Heart left ventricle (tissue), 16 donors: ENCODE results near the gene MED27. TPM values are rescaled to one million over a fixed set of nuclear protein-coding genes. Genes with fewer than 3 reads are reported as not detected.

ENCODE experiments used
- ATAC-seq, 4 donors: fragments of 200-7000 bp; cut with Tn5 transposase; one replicate each; pipeline ENCODE4 v1.9.1; 2020 to 2022; ENCODE audit warnings: moderate library complexity in 4 of 4, mild to moderate bottlenecking in 3 of 4, moderate number of reproducible peaks in 1 of 4
- DNase-seq, 5 donors: peaks; one replicate each; pipeline ENCODE4 v3.0.0-alpha.2; 2020
- H3K27ac ChIP-seq, 12 donors: fragments of 200-600 bp; sonication (generic) in 4 of 12; one replicate each; pipeline versions ENCODE4 v1.5.0 to v1.8.0; 2016 to 2022; ENCODE audit warnings: mild to moderate bottlenecking in 2 of 12
- H3K27me3 ChIP-seq, 9 donors: fragments of 200-600 bp; sonication (generic) in 2 of 9; one replicate each; pipeline versions ENCODE4 v1.5.1 to v1.8.0; 2016 to 2022; ENCODE audit warnings: mild to moderate bottlenecking in 3 of 9
- H3K36me3 ChIP-seq, 9 donors: fragments of 200-600 bp; sonication (generic) in 2 of 9; one replicate each; pipeline versions ENCODE4 v1.5.0 to v1.8.0; 2018 to 2022; ENCODE audit warnings: mild to moderate bottlenecking in 2 of 9
- H3K4me1 ChIP-seq, 12 donors: fragments of 200-600 bp; sonication (generic) in 4 of 12; one replicate each; pipeline versions ENCODE4 v1.5.0 to v1.8.0; 2016 to 2022; ENCODE audit warnings: mild to moderate bottlenecking in 3 of 12
- H3K4me3 ChIP-seq, 12 donors: fragments of 200-600 bp; sonication (generic) in 4 of 12; one replicate each; pipeline versions ENCODE4 v1.5.0 to v1.8.0; 2017 to 2022; ENCODE audit warnings: mild to moderate bottlenecking in 9 of 12, moderate library complexity in 4 of 12
- H3K9me3 ChIP-seq, 12 donors: fragments of 200-600 bp; sonication (generic) in 4 of 12; one replicate each; pipeline versions ENCODE4 v1.5.0 to v1.8.0; 2016 to 2022; ENCODE audit warnings: mild to moderate bottlenecking in 1 of 12
- POLR2A ChIP-seq, 2 donors: fragments of 450-650 bp; IDR thresholded peaks; one replicate each; pipeline ENCODE4 v1.6.1; 2017; ENCODE audit warnings: antibody characterized with exemption in 2 of 2, mild to moderate bottlenecking in 2 of 2, moderate library complexity in 2 of 2
- WGBS, 4 donors: extraction: QIAGEN DNeasy Blood & Tissue Kit in 2 of 4; methylation state at CpG; one replicate each; pipeline versions ENCODE4 v1.1.5 to v1.1.7; 2013 to 2018; 5-methylcytosine and 5-hydroxymethylcytosine counted together
- intact Hi-C, 10 donors: fragments of 100-400 bp; cut with DNase I; formaldehyde crosslinking; loops; one replicate each; pipeline versions ENCODE4 v1.11.1 to v1.14.2; 2022
- polyA plus RNA-seq, 2 donors: library from polyadenylated mRNA; stranded (reverse); fragments of 200-250 nt; gene quantifications; one replicate each; pipeline ENCODE4 v1.2.3, GENCODE V29; 2013
- total RNA-seq, 9 donors: library from RNA; depleted of rRNA in 2 of 9; stranded (reverse); fragments of >200 nt in 2 of 9; fragmentation: NEBNext Ultra II Directional in 3 of 9; extraction: Animal tissue kit (Norgen Biotek cat#: 25700) in 3 of 9; gene quantifications; one replicate each; pipeline versions ENCODE4 v1.1.0 to v1.2.4, GENCODE V29; 2016 to 2023
- TF ChIP-seq, protein P1 (sequence below), 12 donors: fragments of 200-600 bp; sonication (generic) in 4 of 12; IDR thresholded peaks; one replicate each; pipeline versions ENCODE4 v1.5.0 to v1.8.0; 2018 to 2022; ENCODE audit warnings: antibody characterized with exemption in 12 of 12, mild to moderate bottlenecking in 5 of 12
- donor health status: ischemic (EF 13 %, LVEDD 7.1; RV severe dilation, severe dysfunction).
- donor health status: healthy with polysubstance abuse.
- donor health status: DM: no; HTN: yes; CAD: no.
- donor health status: DM: no; HTN: no; CAD: no.
- donor health status: ischemic (EF 25% LVEDD 6.9; RV normal size, moderate dysfunction).
- donor health status: ischemic (EF 25% LVEDD 5.7; RV mildly dilated, moderate dysfunction).
- donor health status: healthy.
- donor health status: DM: yes; HTN: yes; CAD: no.
- donor health status: ischemic (EF 35%, LVEDD 5.7; RV mildly dilated, moderate dysfunction).
- donor health status: nonischemic (EF 11% LVEDD 7.7; RV severe dilation, severe dysfunction).
- donor health status: DM: yes; HTN: yes; CAD: no.
- donor health status: PGD.
- donor health status: ischemic (EF 29% LVEDD 5.4; RV normal size, mild dysfunction).
- donor health status: nonischemic (EF 23%, LVEDD 6.1; RV moderate dilation, normal function).

The MED27 gene
- total and polyA plus RNA-seq, 11 donors: 14.3 to 23.0 (median 15.6) TPM

- no peak overlapping the region for H3K4me3 ChIP-seq
- H3K4me1 ChIP-seq: peaks cover 0 to 13% (median 3%) of the 10 kb centered on the region in 12 donors
- no peaks in the 10 kb centered on the region for H3K9me3 ChIP-seq
- no peak for DNase-seq
- no peak overlapping the region for H3K27ac ChIP-seq
- TF ChIP-seq POLR2A (IDR thresholded peaks at IDR 0.05): no peak
- peak in 2 of 4 donors; percentile 24 to 59 for ATAC-seq
- no peaks in the 10 kb centered on the region for H3K27me3 ChIP-seq
- WGBS, 4 donors: 67 to 77% (median 71%) methylated on average over 3 of the region's 3 CpGs
- intact Hi-C loops: loop anchor here in 1 of 10 donors (10.0 kb wide), 1 partner anchor 194 kb away; no protein-coding TSS in a partner anchor
- no peaks in the 10 kb centered on the region for H3K36me3 ChIP-seq
Measured at GRCh38 chr9:131959056-131959455, 120.6 kb downstream of the MED27 start.

- Histone ChIP-seq H3K9me3 (no peaks in the 10 kb centered on the region), H3K27me3 (no peaks in the 10 kb centered on the region), H3K36me3 (no peaks in the 10 kb centered on the region), H3K4me3 (no peak overlapping the region), H3K27ac (no peak overlapping the region), H3K4me1 (peaks cover 0 to 20% (median 13%) of the 10 kb centered on the region in 12 donors)
- WGBS, 4 donors: 91 to 100% (median 98%) methylated on average over 1 of the region's 1 CpG
- intact Hi-C loops: loop anchor here in 1 of 10 donors (10.0 kb wide), 1 partner anchor 189 kb away; no protein-coding TSS in a partner anchor
- no peak for DNase-seq
- TF ChIP-seq, protein P1, sequence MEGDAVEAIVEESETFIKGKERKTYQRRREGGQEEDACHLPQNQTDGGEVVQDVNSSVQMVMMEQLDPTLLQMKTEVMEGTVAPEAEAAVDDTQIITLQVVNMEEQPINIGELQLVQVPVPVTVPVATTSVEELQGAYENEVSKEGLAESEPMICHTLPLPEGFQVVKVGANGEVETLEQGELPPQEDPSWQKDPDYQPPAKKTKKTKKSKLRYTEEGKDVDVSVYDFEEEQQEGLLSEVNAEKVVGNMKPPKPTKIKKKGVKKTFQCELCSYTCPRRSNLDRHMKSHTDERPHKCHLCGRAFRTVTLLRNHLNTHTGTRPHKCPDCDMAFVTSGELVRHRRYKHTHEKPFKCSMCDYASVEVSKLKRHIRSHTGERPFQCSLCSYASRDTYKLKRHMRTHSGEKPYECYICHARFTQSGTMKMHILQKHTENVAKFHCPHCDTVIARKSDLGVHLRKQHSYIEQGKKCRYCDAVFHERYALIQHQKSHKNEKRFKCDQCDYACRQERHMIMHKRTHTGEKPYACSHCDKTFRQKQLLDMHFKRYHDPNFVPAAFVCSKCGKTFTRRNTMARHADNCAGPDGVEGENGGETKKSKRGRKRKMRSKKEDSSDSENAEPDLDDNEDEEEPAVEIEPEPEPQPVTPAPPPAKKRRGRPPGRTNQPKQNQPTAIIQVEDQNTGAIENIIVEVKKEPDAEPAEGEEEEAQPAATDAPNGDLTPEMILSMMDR (IDR thresholded peaks at IDR 0.05): peak in 3 of 12 donors; percentile 9 to 26 (median 12)
- TF ChIP-seq POLR2A (IDR thresholded peaks at IDR 0.05): no peak
- ATAC-seq: no peak
Measured at GRCh38 chr9:131954299-131954698, 125.4 kb downstream of the MED27 start.

DNA sequence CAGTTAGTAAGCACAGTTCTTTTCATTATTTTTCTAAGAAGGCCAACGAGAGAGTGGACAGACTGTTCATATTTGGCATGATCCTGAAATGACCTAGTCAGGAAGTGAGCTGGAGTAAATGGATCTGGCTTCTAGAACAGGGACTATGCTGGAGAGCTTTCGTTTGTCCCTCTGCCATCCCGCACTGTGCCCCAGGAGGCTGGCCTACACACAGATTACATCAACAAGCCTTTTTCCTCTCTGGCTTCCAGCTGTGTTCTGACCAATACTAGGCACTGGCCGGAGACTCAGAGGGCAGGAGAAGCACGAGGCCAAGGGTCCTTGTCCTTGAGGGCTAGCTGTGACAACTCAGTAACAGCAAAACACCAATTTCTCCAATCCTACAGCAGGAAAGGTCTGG lies 127.8 kb downstream of the MED27 start:
- Histone ChIP-seq H3K27me3 (no peaks in the 10 kb centered on the region), H3K9me3 (no peaks in the 10 kb centered on the region), H3K4me1 (peaks cover 0 to 20% (median 13%) of the 10 kb centered on the region in 12 donors), H3K36me3 (no peaks in the 10 kb centered on the region), H3K4me3 (no peak overlapping the region), H3K27ac (peak overlapping the region in 6 of 12 donors; percentile 0 to 54 (median 20))
- TF ChIP-seq, protein P1 (IDR thresholded peaks at IDR 0.05): no peak
- no peak for TF ChIP-seq POLR2A (IDR thresholded peaks at IDR 0.05)
- DNase-seq: peak in 4 of 5 donors; percentile 32 to 57 (median 40)
- ATAC-seq: peak; percentile 88 to 93 (median 92)
- 35 to 52% (median 39%) methylated on average over 5 of the region's 5 CpGs for WGBS, 4 donors
- intact Hi-C loops: loop anchor here in 2 of 10 donors (2.0 to 10.0 kb wide), 2 partner anchors 61 to 187 kb away; no protein-coding TSS in a partner anchor

- Histone ChIP-seq H3K4me3 (no peak overlapping the region), H3K4me1 (peaks cover 0 to 20% (median 13%) of the 10 kb centered on the region in 12 donors), H3K27ac (peak overlapping the region in 2 of 12 donors; percentile 37 to 54), H3K9me3 (no peaks in the 10 kb centered on the region), H3K36me3 (no peaks in the 10 kb centered on the region), H3K27me3 (no peaks in the 10 kb centered on the region)
- 75 to 87% (median 80%) methylated on average over 3 of the region's 3 CpGs for WGBS, 4 donors
- no peak for DNase-seq
- no peak for TF ChIP-seq POLR2A (IDR thresholded peaks at IDR 0.05)
- TF ChIP-seq, protein P1 (IDR thresholded peaks at IDR 0.05): no peak
- ATAC-seq: no peak
- intact Hi-C loops: loop anchor here in 1 of 10 donors (10.0 kb wide), 1 partner anchor 186 kb away; no protein-coding TSS in a partner anchor
Measured at GRCh38 chr9:131951155-131951554, 128.5 kb downstream of the MED27 start.
